ENCODE results near the gene KIAA1958. TPM values are rescaled to one million over a fixed set of nuclear protein-coding genes. Genes with fewer than 3 reads are reported as not detected.

KIAA1958 gene, protein sequence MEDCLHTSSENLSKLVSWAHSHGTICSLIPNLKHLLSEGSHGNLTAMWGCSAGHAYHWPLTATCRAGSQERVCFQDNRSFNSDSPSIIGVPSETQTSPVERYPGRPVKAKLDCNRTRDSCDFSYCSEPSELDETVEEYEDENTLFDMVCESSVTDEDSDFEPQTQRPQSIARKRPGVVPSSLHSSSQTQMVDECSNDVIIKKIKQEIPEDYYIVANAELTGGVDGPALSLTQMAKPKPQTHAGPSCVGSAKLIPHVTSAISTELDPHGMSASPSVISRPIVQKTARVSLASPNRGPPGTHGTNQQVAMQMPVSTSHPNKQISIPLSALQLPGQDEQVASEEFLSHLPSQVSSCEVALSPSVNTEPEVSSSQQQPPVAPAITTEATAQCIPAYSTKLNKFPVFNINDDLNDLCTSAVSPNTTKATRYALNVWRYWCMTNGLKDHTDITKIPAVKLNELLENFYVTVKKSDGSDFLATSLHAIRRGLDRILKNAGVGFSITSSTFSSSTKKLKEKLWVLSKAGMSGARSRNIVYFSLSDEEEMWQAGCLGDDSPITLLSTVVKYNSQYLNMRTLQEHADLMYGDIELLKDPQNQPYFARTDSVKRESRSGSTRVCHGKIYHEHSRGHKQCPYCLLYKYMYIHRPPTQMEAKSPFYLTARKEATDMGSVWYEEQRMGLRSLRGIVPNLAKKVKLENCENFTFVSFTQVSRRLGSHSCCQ
- total RNA-seq, result 1.1 TPM in 2 replicates

DNA sequence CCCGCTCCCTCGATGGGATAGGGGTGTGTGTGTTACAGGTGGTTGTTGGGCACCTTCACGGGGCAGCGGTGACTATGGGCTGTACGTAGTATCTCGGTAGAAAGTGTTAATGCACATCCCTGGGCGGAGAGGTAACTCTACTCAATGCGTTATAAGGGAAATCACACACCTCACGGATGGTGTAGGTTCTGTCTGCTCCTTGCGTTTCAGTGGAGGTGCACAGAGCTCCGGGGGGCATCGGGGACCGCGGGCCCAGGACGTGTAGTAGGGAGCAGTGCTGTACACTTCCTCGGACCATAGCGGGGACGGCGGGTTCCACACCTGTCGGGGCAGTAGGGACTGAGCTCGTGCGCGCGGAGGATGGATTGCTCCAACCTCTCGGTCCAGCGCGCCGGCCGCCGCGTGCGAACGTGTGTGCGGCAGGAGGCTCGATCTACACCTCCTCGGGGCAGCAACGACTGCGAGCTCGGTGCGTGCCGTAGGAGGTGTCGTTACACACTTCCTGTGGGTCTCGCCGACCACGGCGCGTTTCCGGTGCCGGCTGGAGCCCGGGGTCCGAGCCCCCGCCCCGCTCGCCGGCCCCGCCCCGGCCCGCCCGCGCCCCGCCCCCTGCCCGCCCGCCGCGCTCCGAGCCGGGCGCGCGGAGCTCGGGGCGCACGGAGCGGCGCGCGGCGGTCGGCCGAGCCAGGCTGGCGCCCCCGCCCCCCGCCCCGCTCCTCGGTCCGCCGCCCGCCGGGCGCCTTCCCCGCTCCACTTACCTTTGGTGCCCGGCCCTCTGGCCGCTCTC is at the start of gene KIAA1958:
Gene KIAA1958 (plus strand): TSS at position 607 of the 787 bp plus-strand sequence. CDS start 87,254 bp downstream, outside the sequence.

DNA sequence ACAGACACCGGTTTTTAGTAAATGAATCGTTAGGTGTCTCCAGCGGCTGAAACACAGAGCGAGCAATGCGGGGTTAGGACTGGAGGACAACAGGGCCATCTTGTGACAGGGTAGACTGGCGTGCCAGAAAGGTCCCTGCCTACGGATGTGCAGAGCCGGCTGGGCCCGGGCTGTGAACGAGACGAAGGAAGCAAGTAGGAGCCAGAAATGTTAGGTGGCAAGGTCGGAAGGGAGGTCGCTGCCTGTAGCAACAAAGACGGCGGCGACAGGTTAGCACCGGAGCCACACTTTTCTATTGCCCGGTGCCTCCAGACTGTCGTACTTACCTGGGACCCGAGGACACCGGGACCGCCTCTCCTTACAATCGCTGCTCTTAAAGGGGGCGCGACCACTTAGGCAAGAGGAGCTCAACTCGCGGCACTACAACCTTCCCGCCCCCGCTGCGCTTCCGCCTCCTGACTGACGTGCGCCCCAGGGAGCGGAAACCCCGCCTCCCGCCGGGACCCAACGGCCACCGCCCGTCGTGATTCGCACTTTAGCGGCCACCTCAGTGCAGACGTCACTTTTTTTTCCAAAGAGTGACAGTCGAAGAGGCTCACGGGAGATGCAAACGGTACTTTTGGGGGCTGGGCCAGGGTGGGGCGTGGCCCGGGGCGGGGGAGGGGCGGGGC is 231.2 kb downstream of the KIAA1958 start, which contains the start of gene INIP:
Gene INIP (minus strand): TSS at position 457 of the 671 bp plus-strand sequence. CDS start 1,632 bp downstream, outside the sequence.

Other genes starting within 250 kb of the KIAA1958 start
- gene PTBP3, start 153.2 kb upstream of the KIAA1958 start, total RNA-seq, result 18.3 and 21.5 TPM in 2 replicates
- 32.4 and 34.4 TPM in 2 replicates for gene HSDL2, start 106.7 kb upstream of the KIAA1958 start, total RNA-seq
- 12.1 and 26.7 TPM in 2 replicates for gene INIP, start 231.3 kb downstream of the KIAA1958 start, total RNA-seq